ENCODE results near the gene UGT2B7. TPM values are rescaled to one million over a fixed set of nuclear protein-coding genes. Genes with fewer than 3 reads are reported as not detected.

The UGT2B7 gene
- total and polyA plus RNA-seq, 2 donors (not counting 1 experiment from before 2014, with no cell fraction given): not detected

GRCh38 chr4:69133993-69134392, 37.7 kb downstream of the UGT2B7 start:
- H4K20me1 ChIP-seq (ENCODE audit: control insufficient read depth, extremely low read depth, insufficient read depth, low read length): no peaks in the 10 kb centered on the region
- H3K79me2 ChIP-seq (ENCODE audit: control insufficient read depth, insufficient read depth, low read length): no peaks in the 10 kb centered on the region
- no peak overlapping the region for H3K4me2 ChIP-seq (ENCODE audit: extremely low read depth, insufficient read depth, low read length)
- no peak overlapping the region for H3K4me3 ChIP-seq (replicated peaks in 1 of 4; ENCODE audit: control extremely low read depth in 1 of 4, insufficient read depth in 1 of 4, low read depth in 3 of 4, low read length in 4 of 4)
- no peak overlapping the region for H3K27ac ChIP-seq (ENCODE audit: insufficient read depth, low read length)
- H3K9ac ChIP-seq (ENCODE audit: insufficient read depth, low read length): no peak overlapping the region
- no peaks in the 10 kb centered on the region for H3K27me3 ChIP-seq (ENCODE audit: control insufficient read depth, insufficient read depth, low read length)
- TF ChIP-seq EZH2 (IDR thresholded peaks at IDR 0.05; ENCODE audit: low read length, missing control alignments) (no peak), CTCF (conservative IDR thresholded peaks at IDR 0.05 in 1 of 2, IDR thresholded peaks at IDR 0.05 in 1 of 2; ENCODE audit: low read depth in 1 of 2, low read length in 2 of 2) (no peak)
- no peak overlapping the region for H2AFZ ChIP-seq (ENCODE audit: low read length)
- no peak for DNase-seq (ENCODE audit: low read depth in 2 of 2)
- no peaks in the 10 kb centered on the region for H3K36me3 ChIP-seq (ENCODE audit: control insufficient read depth, insufficient read depth, low read length)
- no peaks in the 10 kb centered on the region for H3K4me1 ChIP-seq (ENCODE audit: control insufficient read depth, extremely low read depth, insufficient read depth, low read length)
- H3K9me3 ChIP-seq (ENCODE audit: control insufficient read depth, insufficient read depth, low read depth, low read length): no peaks in the 10 kb centered on the region

GRCh38 chr4:69134471-69134870, 38.2 kb downstream of the UGT2B7 start:
- H3K4me1 ChIP-seq (ENCODE audit: control insufficient read depth, extremely low read depth, insufficient read depth, low read length): no peaks in the 10 kb centered on the region
- no peaks in the 10 kb centered on the region for H3K9me3 ChIP-seq (ENCODE audit: control insufficient read depth, insufficient read depth, low read depth, low read length)
- H3K27me3 ChIP-seq (ENCODE audit: control insufficient read depth, insufficient read depth, low read length): no peaks in the 10 kb centered on the region
- no peak overlapping the region for H3K9ac ChIP-seq (ENCODE audit: insufficient read depth, low read length)
- H3K79me2 ChIP-seq (ENCODE audit: control insufficient read depth, insufficient read depth, low read length): no peaks in the 10 kb centered on the region
- H2AFZ ChIP-seq (ENCODE audit: low read length): no peak overlapping the region
- H3K4me2 ChIP-seq (ENCODE audit: extremely low read depth, insufficient read depth, low read length): no peak overlapping the region
- no peak for TF ChIP-seq EZH2 (IDR thresholded peaks at IDR 0.05; ENCODE audit: low read length, missing control alignments)
- no peak for TF ChIP-seq CTCF (conservative IDR thresholded peaks at IDR 0.05 in 1 of 2, IDR thresholded peaks at IDR 0.05 in 1 of 2; ENCODE audit: low read depth in 1 of 2, low read length in 2 of 2)
- H3K36me3 ChIP-seq (ENCODE audit: control insufficient read depth, insufficient read depth, low read length): no peaks in the 10 kb centered on the region
- DNase-seq (ENCODE audit: low read depth in 2 of 2): no peak
- H3K27ac ChIP-seq (ENCODE audit: insufficient read depth, low read length): no peak overlapping the region
- no peaks in the 10 kb centered on the region for H4K20me1 ChIP-seq (ENCODE audit: control insufficient read depth, extremely low read depth, insufficient read depth, low read length)
- H3K4me3 ChIP-seq (replicated peaks in 1 of 4; ENCODE audit: control extremely low read depth in 1 of 4, insufficient read depth in 1 of 4, low read depth in 3 of 4, low read length in 4 of 4): no peak overlapping the region

GRCh38 chr4:69141320-69141719, 45.0 kb downstream of the UGT2B7 start:
- no peaks in the 10 kb centered on the region for H3K4me1 ChIP-seq (ENCODE audit: control insufficient read depth, extremely low read depth, insufficient read depth, low read length)
- H2AFZ ChIP-seq (ENCODE audit: low read length): no peak overlapping the region
- no peak overlapping the region for H3K4me2 ChIP-seq (ENCODE audit: extremely low read depth, insufficient read depth, low read length)
- H3K9ac ChIP-seq (ENCODE audit: insufficient read depth, low read length): no peak overlapping the region
- no peak overlapping the region for H3K27ac ChIP-seq (ENCODE audit: insufficient read depth, low read length)
- H3K79me2 ChIP-seq (ENCODE audit: control insufficient read depth, insufficient read depth, low read length): no peaks in the 10 kb centered on the region
- no peaks in the 10 kb centered on the region for H3K36me3 ChIP-seq (ENCODE audit: control insufficient read depth, insufficient read depth, low read length)
- H4K20me1 ChIP-seq (ENCODE audit: control insufficient read depth, extremely low read depth, insufficient read depth, low read length): no peaks in the 10 kb centered on the region
- H3K27me3 ChIP-seq (ENCODE audit: control insufficient read depth, insufficient read depth, low read length): no peaks in the 10 kb centered on the region
- DNase-seq (ENCODE audit: low read depth in 2 of 2): no peak
- TF ChIP-seq CTCF (conservative IDR thresholded peaks at IDR 0.05 in 1 of 2, IDR thresholded peaks at IDR 0.05 in 1 of 2; ENCODE audit: low read depth in 1 of 2, low read length in 2 of 2): no peak
- H3K4me3 ChIP-seq (replicated peaks in 1 of 4; ENCODE audit: control extremely low read depth in 1 of 4, insufficient read depth in 1 of 4, low read depth in 3 of 4, low read length in 4 of 4): no peak overlapping the region
- H3K9me3 ChIP-seq (ENCODE audit: control insufficient read depth, insufficient read depth, low read depth, low read length): no peaks in the 10 kb centered on the region

Data from fibroblast of lung (primary cell).